HG03565 (cell line): Measurements from ENCODE around the gene EHBP1L1.

ENCODE experiments used
- ATAC-seq: cut with Tn5 transposase; IDR thresholded peaks from one replicate; pipeline ENCODE4 v1.9.1; 2021; ENCODE audit warnings: mild to moderate bottlenecking, moderate library complexity; ENCODE audit not compliant: unreplicated experiment

EHBP1L1 gene

DNA sequence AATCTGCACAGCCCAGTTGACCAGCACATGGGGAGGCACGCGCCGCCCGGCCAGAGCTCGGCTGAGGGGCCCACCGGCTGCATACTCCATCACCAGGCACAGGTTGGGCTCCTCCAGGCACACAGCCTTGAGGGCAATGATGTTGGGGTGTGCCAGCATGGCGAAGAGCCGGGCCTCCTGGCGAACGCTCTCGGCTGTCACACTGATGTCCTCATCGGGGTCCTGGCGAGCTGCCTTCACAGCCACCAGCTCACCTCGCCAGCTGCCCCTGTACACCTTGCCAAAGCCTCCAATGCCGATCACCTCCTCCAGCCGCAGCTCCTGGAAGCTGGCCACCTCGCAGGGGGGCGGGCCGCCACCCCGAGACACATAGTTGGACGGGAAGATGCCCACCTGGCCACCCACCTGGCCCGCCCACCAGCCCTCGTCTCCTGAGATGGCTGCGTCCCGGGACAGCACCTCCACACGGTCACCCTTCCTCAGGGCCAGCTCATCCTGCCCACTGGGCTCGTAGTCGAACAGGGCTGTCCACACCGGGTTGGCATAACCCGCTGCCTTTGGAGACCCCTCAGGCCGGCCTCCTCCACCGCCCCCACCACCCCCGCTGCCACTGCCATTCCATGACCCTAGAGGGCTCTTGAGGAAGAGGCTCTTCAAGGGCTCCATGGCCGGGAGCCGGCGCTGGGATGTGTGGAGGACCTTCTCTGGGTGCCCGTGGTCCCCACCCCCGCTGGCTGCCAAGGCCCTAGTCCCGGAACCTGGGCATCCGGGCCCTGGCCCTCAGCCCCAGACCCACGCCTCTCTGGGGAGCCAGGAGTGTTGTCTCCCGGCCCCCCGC lies 37.5 kb downstream of the EHBP1L1 start:
- ATAC-seq = no peak

DNA sequence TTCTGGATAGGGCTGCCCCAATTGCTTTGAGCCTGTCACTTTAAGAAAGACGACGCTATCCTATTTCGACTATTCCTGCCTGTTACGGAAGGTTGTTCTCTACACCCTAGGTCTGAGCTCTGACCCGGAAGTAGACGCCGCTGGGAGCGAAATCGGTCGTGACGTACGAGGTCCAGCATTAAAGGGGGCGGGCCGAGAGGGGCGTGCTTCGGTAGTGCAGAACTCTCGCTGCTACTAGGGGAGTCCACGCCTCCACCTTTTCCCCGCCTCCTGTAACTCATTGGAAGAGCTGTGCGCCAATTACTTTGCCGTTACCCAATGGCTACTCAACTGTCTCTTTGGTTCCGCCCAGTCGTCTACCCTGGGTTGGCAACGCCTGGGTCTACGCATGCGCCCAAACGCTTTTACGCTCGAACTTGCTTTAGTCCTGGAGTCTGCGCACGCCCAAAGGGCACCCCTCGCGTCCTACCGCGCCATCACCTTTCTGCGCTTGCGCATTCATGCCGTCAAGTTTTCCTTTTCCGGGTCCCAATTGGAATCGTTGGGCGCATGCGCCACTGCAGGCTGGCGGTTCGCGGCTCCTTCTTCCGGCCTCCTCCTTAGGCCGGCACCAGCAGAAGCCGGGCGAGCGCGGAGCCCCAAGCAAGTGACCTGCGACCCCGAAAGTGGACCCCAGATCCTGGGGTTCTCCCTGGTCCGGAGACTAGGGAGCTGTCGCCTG lies 39.5 kb downstream of the EHBP1L1 start, which contains the start of gene PCNX3:
PCNX3 (plus strand) TSS at position 548 of the 721 bp plus-strand sequence. CDS start 536 bp downstream, outside the sequence.
- peak; percentile 72 for ATAC-seq

DNA sequence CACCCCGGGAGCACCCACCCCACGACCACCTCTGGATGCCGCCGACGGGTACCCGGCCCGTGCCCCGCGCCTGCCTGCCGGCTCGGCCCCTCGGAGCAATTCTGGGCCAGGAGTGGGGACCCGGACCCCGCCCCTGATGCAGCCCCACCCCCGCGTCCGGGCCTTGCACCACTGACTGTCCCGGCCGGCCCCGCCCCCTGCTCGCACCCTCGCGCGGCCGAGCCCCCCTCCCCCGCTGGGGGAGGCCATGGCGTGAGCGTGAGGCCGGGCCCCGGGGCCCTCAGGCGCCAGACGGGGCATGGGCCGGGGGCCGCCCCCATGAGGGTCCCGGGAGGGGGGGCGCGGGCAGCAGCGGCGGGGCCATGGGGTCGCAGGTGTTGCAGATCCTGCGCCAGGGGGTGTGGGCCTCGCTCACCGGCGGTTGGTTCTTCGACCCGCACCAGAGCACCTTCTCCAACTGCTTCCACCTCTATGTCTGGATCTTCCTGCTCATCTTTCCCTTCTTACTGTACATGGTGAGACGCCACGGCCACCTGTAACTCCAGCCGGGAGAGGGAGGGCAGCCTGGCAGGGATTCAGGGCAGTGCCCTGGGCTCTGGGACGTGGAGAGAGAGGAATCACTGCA lies 40.2 kb downstream of the EHBP1L1 start:
- no peak for ATAC-seq

GRCh38 chr11:65616575-65617001 lies 40.7 kb downstream of the EHBP1L1 start:
- no peak for ATAC-seq

GRCh38 chr11:65617136-65617850 lies 41.4 kb downstream of the EHBP1L1 start:
- ATAC-seq = no peak

DNA sequence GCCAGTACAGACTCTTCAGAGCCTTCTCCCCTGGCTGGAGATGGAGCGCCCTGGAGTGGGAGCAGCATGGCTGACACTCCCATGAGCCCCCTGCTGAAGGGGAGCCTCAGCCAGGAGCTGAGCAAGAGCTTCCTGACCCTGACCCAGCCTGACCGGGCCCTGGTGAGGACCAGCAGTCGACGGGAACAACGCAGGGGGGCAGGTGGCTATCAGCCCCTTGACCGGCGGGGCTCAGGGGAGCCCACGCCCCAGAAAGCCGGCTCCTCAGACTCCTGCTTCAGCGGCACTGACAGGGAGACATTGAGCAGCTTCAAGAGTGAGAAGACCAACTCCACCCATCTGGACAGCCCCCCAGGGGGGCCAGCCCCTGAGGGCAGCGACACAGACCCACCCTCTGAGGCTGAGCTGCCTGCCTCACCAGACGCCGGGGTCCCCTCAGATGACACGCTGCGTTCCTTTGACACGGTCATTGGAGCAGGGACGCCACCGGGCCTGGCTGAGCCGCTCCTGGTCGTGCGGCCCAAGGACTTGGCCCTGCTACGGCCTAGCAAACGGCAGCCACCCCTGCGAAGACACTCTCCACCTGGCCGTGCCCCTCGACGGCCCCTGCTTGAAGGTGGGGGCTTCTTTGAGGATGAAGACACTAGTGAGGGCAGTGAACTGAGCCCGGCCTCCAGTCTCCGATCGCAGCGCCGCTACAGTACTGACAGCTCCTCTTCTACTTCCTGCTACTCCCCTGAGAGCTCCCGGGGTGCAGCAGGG lies 42.3 kb downstream of the EHBP1L1 start:
- no peak for ATAC-seq

DNA sequence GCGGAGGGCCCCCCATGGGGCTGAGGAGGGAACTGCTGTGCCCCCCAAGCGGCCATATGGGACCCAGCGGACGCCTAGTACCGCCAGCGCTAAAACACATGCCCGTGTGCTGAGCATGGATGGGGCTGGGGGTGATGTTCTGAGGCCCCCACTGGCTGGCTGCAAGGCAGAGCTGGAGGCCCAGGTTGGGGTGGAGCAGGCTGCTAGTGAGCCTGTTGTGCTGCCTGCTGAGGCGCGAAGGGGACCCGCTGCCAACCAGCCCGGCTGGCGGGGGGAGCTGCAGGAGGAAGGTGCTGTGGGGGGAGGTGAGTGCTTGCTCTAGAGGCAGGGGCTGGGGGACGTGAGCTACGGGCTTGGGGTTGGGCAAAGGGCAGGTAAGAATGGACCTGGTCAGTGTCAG lies 42.9 kb downstream of the EHBP1L1 start:
- ATAC-seq = no peak

- no peak for ATAC-seq
Observed at GRCh38 chr11:65619281-65619928, 43.6 kb downstream of the EHBP1L1 start.

DNA sequence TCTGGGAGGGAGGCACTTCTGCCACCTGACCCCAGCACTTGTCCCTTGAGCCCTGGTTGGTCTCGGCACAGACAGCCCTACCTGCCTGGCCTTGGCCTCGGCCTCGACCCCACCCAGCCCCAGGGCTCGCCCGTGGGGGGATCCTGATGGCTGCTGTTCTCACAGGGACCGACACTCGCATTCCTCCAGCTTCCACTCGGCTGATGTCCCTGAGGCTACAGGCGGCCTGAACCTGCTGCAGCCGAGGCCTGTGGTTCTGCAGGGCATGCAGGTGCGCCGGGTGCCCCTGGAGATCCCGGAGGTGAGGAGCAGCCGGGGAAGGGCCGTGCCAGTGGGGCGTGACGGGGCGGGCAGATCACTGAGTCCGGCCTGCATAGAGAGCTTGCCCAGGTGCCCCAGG lies 44.8 kb downstream of the EHBP1L1 start:
- no peak for ATAC-seq

DNA sequence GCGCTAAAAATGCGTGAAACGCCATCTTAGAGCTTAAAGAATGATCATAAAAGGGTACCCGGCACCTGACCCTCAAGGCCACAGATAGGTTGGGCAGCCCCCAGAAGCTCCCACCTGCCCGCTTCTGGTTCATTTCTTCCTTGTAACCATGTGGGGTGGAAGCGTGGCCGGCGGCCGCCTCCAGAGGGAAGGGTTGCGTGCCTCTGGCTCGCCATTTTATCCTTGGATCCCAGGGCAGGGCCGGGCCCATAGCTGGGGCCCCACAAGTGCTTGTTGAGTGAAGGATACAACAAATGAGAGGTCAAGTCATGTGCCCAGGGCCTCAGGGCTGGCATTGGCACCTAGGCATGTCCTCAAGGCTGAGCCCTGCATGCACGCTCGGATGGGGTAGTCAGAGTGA lies 45.6 kb downstream of the EHBP1L1 start:
- no peak for ATAC-seq

- no peak for ATAC-seq
Observed at GRCh38 chr11:65622011-65622410, 46.2 kb downstream of the EHBP1L1 start.

DNA sequence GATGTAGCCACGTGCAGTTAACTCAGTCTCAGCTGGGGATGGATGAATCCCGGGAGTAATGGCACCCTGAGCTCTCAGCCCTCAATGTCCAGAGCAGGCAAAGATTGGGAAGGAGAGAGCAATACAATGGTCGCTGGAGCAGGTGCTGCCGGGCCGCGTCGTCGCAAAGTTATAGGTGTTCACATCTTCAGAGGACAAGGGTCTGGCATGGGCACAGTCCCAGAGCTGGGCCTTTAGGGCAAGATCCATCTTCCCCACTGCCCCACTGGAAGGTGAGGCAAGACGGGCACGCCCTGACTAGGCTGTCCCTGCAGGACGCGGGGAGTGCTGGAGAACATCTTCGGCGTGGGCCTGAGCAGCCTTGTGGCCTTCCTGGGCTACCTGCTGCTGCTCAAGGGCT lies 47.3 kb downstream of the EHBP1L1 start:
- ATAC-seq = no peak

DNA sequence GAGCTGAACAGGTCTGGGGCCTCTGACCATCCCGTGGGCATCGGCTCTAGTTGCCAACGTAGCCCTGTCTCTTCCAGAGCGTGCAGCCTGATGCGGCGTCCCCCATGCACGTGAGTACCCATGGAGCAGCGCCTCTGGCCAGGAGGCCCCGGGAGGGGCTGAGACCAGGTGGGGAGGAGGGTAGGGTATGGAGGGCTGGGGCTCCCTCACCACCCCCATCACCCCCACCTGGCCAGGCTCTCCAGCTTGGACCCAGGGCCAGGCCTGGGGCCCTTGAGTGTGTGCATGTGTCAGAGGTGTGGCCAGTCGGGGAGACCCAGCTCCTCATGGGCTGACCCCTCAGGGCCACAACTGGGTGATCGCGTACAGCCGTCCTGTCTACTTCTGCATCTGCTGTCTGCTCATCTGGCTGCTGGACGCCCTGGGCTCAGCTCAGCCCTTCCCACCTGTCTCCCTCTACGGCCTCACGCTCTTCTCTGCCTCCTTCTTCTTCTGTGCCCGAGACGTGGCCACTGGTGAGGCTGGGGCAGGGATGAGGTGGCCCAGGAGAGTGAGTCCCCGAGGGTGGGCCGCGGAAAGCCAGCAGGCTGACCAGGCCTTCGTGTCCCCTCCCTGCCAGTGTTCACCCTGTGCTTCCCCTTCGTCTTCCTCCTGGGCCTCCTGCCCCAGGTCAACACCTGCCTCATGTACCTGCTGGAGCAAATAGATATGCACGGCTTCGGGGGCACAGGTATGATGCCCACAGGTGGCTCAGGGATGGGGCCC lies 48.2 kb downstream of the EHBP1L1 start:
- ATAC-seq = no peak

DNA sequence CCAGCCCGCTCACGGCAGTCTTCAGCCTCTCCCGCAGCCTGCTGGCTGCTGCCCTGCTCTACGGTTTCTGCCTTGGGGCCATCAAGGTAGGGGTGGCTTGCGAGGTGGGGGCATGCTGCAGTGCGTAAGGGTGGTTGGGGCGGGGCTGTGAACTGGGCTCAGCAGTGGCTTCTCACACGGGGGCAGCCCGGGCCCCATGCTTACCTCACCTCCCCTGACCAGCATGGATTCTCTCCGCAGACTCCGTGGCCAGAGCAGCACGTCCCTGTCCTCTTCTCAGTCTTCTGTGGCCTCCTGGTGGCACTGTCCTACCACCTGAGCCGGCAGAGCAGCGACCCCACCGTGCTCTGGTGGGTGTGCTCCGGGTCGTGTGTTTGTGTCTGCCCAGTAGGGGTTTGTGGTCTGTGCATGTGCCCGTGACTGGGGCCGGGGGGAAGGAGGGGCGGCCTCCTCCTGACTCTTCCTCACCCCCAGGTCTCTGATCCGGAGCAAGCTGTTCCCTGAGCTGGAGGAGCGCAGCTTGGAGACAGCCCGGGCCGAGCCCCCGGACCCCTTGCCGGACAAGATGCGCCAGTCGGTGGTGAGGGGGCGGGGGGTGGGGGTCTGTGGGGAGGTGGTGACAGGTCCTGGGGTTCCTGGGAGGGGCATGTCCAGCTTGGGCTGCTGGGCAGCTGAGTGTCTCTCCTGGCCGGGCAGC lies 49.2 kb downstream of the EHBP1L1 start:
- no peak for ATAC-seq

GRCh38 chr11:65625628-65626342 lies 49.9 kb downstream of the EHBP1L1 start:
- ATAC-seq = no peak

- ATAC-seq = no peak
Observed at GRCh38 chr11:65627202-65627601, 51.3 kb downstream of the EHBP1L1 start.

DNA sequence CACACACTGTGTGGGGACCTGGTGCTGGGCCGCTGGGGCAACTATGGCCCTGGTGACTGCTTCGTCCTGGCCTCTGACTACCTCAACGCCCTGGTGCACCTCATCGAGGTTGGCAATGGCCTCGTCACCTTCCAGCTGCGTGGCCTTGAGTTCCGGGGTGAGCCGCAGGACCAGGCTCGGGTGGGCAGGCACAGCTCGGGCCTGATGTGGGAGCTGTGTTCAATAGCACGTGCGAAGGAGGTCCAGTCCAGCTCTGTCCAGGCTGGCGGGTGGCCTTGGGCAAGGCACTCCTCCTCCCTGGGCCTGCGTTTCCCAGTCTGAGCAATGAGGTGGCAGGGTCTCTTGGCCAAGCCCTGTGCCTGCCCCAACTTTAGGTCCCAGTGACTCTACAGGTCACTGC lies 53.7 kb downstream of the EHBP1L1 start:
- no peak for ATAC-seq

GRCh38 chr11:65630215-65630614 lies 54.4 kb downstream of the EHBP1L1 start:
- ATAC-seq = no peak
